ENCODE measurements around the gene C10orf53.

The C10orf53 gene

GRCh38 chr10:49649294-49649693 lies 30.2 kb upstream of the C10orf53 start:
- Histone ChIP-seq H3K9me3 (ENCODE audit: insufficient read depth, low read length, severe bottlenecking) (no peaks in the 10 kb centered on the region), H3K4me3 (ENCODE audit: low read depth in 1 of 2, low read length in 2 of 2) (peak overlapping the region in 1 of 2 experiments; percentile 14; a peak in 2 of 4 replicates), H2AFZ (ENCODE audit: low read depth, low read length) (peak overlapping the region; percentile 55), H3K27ac (ENCODE audit: low read length) (peak overlapping the region; percentile 90), H3K27me3 (ENCODE audit: insufficient read depth, low read length, poor library complexity) (no peaks in the 10 kb centered on the region), H4K20me1 (ENCODE audit: insufficient read depth, low read length) (no peaks in the 10 kb centered on the region), H3K4me2 (ENCODE audit: insufficient read depth, low read length) (peak overlapping the region; percentile 46), H3K79me2 (ENCODE audit: insufficient read depth, low read length) (no peaks in the 10 kb centered on the region), H3K9ac (ENCODE audit: low read depth, low read length) (peak overlapping the region; percentile 46), H3K4me1 (ENCODE audit: insufficient read depth, low read length) (peaks cover 47% of the 10 kb centered on the region), H3K36me3 (ENCODE audit: insufficient read depth, low read length) (no peaks in the 10 kb centered on the region)
- TF ChIP-seq EZH2 (IDR thresholded peaks at IDR 0.05; ENCODE audit: borderline replicate concordance, low read depth, low read length, severe bottlenecking) = no peak
- TF ChIP-seq, protein P1, sequence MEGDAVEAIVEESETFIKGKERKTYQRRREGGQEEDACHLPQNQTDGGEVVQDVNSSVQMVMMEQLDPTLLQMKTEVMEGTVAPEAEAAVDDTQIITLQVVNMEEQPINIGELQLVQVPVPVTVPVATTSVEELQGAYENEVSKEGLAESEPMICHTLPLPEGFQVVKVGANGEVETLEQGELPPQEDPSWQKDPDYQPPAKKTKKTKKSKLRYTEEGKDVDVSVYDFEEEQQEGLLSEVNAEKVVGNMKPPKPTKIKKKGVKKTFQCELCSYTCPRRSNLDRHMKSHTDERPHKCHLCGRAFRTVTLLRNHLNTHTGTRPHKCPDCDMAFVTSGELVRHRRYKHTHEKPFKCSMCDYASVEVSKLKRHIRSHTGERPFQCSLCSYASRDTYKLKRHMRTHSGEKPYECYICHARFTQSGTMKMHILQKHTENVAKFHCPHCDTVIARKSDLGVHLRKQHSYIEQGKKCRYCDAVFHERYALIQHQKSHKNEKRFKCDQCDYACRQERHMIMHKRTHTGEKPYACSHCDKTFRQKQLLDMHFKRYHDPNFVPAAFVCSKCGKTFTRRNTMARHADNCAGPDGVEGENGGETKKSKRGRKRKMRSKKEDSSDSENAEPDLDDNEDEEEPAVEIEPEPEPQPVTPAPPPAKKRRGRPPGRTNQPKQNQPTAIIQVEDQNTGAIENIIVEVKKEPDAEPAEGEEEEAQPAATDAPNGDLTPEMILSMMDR (IDR thresholded peaks at IDR 0.05; ENCODE audit: borderline replicate concordance, extremely low read depth, low read length, poor library complexity, severe bottlenecking) = peak; percentile 32
- ATAC-seq (ENCODE audit: insufficient read depth, low read depth) (peak; percentile 91), DNase-seq (peak; percentile 95)

DNA sequence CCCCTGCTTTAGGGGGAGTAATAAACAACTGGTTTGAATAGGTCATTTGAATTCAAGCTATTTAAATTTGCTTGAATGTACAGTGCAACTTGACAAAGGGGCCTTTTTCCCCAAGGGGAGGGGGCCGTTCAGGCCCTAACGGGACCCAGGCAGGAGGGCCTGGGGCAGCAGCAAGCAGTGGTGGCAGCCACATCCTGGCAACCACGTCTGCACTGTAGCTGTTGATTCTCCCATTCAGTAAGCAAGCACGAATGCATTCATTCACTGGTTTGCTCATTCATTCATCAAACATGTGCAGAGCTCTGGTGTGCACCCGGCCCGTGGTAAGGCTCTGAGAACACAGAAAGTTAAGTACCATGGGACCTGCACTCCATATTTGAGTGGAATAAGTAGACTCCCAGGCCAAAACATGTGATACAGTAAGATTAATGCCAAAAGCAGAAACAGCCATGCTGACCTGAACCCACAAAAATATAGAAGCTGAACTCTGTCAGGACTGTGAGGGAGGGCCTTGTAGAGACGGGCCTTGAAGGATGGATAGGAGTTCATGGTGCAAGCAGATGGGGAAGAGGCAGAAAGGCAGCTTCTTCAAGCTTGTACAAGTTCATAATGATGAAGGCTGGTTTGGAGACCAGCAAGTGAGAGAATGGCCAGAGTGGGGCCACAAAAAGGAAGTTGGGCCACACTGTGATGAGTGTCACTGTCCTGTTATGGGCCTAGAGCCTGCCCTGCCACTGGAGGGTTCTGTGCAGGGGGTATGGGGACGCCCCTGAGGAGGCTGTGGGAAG lies 29.3 kb upstream of the C10orf53 start:
- Histone ChIP-seq H2AFZ (ENCODE audit: low read depth, low read length) (peak overlapping the region; percentile 55), H3K27me3 (ENCODE audit: insufficient read depth, low read length, poor library complexity) (no peaks in the 10 kb centered on the region), H3K9ac (ENCODE audit: low read depth, low read length) (peak overlapping the region; percentile 46), H3K27ac (ENCODE audit: low read length) (peak overlapping the region; percentile 83), H3K4me1 (ENCODE audit: insufficient read depth, low read length) (peaks cover 47% of the 10 kb centered on the region), H3K36me3 (ENCODE audit: insufficient read depth, low read length) (no peaks in the 10 kb centered on the region), H3K4me3 (ENCODE audit: low read depth in 1 of 2, low read length in 2 of 2) (peak overlapping the region in 1 of 2 experiments; percentile 14; a peak in 2 of 4 replicates), H3K4me2 (ENCODE audit: insufficient read depth, low read length) (peak overlapping the region; percentile 46), H4K20me1 (ENCODE audit: insufficient read depth, low read length) (no peaks in the 10 kb centered on the region), H3K79me2 (ENCODE audit: insufficient read depth, low read length) (no peaks in the 10 kb centered on the region), H3K9me3 (ENCODE audit: insufficient read depth, low read length, severe bottlenecking) (no peaks in the 10 kb centered on the region)
- peak; percentile 74 for DNase-seq
- TF ChIP-seq, protein P1 (IDR thresholded peaks at IDR 0.05; ENCODE audit: borderline replicate concordance, extremely low read depth, low read length, poor library complexity, severe bottlenecking) = no peak
- TF ChIP-seq EZH2 (IDR thresholded peaks at IDR 0.05; ENCODE audit: borderline replicate concordance, low read depth, low read length, severe bottlenecking) = no peak
- peak; percentile 55 for ATAC-seq (ENCODE audit: insufficient read depth, low read depth)

GRCh38 chr10:49650724-49651034 lies 28.8 kb upstream of the C10orf53 start:
- TF ChIP-seq EZH2 (IDR thresholded peaks at IDR 0.05; ENCODE audit: borderline replicate concordance, low read depth, low read length, severe bottlenecking) = no peak
- TF ChIP-seq, protein P1 (IDR thresholded peaks at IDR 0.05; ENCODE audit: borderline replicate concordance, extremely low read depth, low read length, poor library complexity, severe bottlenecking) = no peak
- peaks cover 47% of the 10 kb centered on the region for H3K4me1 ChIP-seq (ENCODE audit: insufficient read depth, low read length)
- H3K27ac ChIP-seq (ENCODE audit: low read length) = peak overlapping the region; percentile 83
- no peaks in the 10 kb centered on the region for H3K79me2 ChIP-seq (ENCODE audit: insufficient read depth, low read length)
- H3K9ac ChIP-seq (ENCODE audit: low read depth, low read length) = peak overlapping the region; percentile 46
- no peaks in the 10 kb centered on the region for H3K27me3 ChIP-seq (ENCODE audit: insufficient read depth, low read length, poor library complexity)
- DNase-seq (no peak), ATAC-seq (ENCODE audit: insufficient read depth, low read depth) (no peak)
- H4K20me1 ChIP-seq (ENCODE audit: insufficient read depth, low read length) = no peaks in the 10 kb centered on the region
- peak overlapping the region; percentile 46 for H3K4me2 ChIP-seq (ENCODE audit: insufficient read depth, low read length)
- H3K9me3 ChIP-seq (ENCODE audit: insufficient read depth, low read length, severe bottlenecking) = no peaks in the 10 kb centered on the region
- H3K36me3 ChIP-seq (ENCODE audit: insufficient read depth, low read length) = no peaks in the 10 kb centered on the region
- H3K4me3 ChIP-seq (ENCODE audit: low read depth in 1 of 2, low read length in 2 of 2) = peak overlapping the region in 1 of 2 experiments; percentile 14; a peak in 1 of 4 replicates
- H2AFZ ChIP-seq (ENCODE audit: low read depth, low read length) = peak overlapping the region; percentile 55

Measured in DND-41 (cell line).